Stomach (tissue), 9 donors: ENCODE results near the gene VAV2. TPM values are rescaled to one million over a fixed set of nuclear protein-coding genes. Genes with fewer than 3 reads are reported as not detected.
A peak's percentile ranks its signal among the peaks of the same experiment; 100 is the strongest.

Source experiments
- DNase-seq, 2 donors: peaks; one replicate each; pipeline versions ENCODE4 v3.0.0 to v3.0.0-alpha.2; 2013 to 2019
- H3K27ac ChIP-seq, 5 donors: fragments of 200-600 bp in 4 of 5; sonication (generic) in 4 of 5; one replicate each; pipeline ENCODE4 v1.5.1; 2013 to 2019; ENCODE audit warnings: mild to moderate bottlenecking in 1 of 5, moderate library complexity in 1 of 5
- H3K27me3 ChIP-seq, 3 donors: fragments of 200-600 bp; sonication (generic); one replicate each; pipeline ENCODE4 v1.5.1; 2017 to 2019; ENCODE audit warnings: mixed run types in 1 of 3
- H3K36me3 ChIP-seq, 4 donors: fragments of 200-600 bp; sonication (generic); 1 replicate in 3 of 4; 2 replicates in 1 of 4; pipeline ENCODE4 v1.5.1; 2016 to 2019
- H3K4me1 ChIP-seq, 4 donors: fragments of 200-600 bp; sonication (generic); one replicate each; pipeline ENCODE4 v1.5.1; 2016 to 2019
- H3K4me3 ChIP-seq, 4 donors: fragments of 200-600 bp; sonication (generic) in 3 of 4; one replicate each; pipeline ENCODE4 v1.5.1; 2016 to 2019; ENCODE audit warnings: mild to moderate bottlenecking in 1 of 4
- H3K9me3 ChIP-seq, 4 donors: fragments of 200-600 bp; sonication (generic); one replicate each; pipeline ENCODE4 v1.5.1; 2016 to 2019
- CTCF ChIP-seq, 7 experiments: fragments of 450-650 bp in 4 of 7; fragments of 200-600 bp in 3 of 7; sonication (generic) in 3 of 7; IDR thresholded peaks; one replicate each; pipeline ENCODE4 v1.5.1; 2016 to 2019; ENCODE audit warnings: antibody characterized with exemption in 7 of 7, control low read depth in 2 of 7, mild to moderate bottlenecking in 1 of 7
- EP300 ChIP-seq: sonication (generic); formaldehyde crosslinking; IDR thresholded peaks from one replicate; pipeline ENCODE4 v1.6.1; 2017; ENCODE audit warnings: antibody characterized with exemption
- POLR2A ChIP-seq, 4 donors: fragments of 450-650 bp; IDR thresholded peaks; one replicate each; pipeline ENCODE4 v1.6.1; 2016; ENCODE audit warnings: antibody characterized with exemption in 4 of 4, control low read depth in 2 of 4, mild to moderate bottlenecking in 1 of 4, moderate library complexity in 1 of 4
- POLR2AphosphoS5 ChIP-seq, 3 donors: sonication (generic); formaldehyde crosslinking; IDR thresholded peaks; one replicate each; pipeline ENCODE4 v1.6.1; 2016; ENCODE audit warnings: antibody characterized with exemption in 3 of 3
- whole genome bisulfite sequencing, 5 donors: extraction: QIAGEN DNeasy Blood & Tissue Kit in 3 of 5; methylation state at CpG; one replicate each; pipeline versions ENCODE4 v1.1.5 to v1.1.7; 2013 to 2018; 5-methylcytosine and 5-hydroxymethylcytosine counted together
- intact Hi-C: fragments of 100-400 bp; cut with DNase I; formaldehyde crosslinking; loops from one replicate; pipeline ENCODE4 v1.15.1; 2023; ENCODE audit warnings: low total_unique reads
- polyA plus RNA-seq, 3 donors: library from polyadenylated mRNA; stranded (reverse); fragments of 200-250 nt; gene quantifications; one replicate each; pipeline ENCODE4 v1.2.3, GENCODE V29; 2013
- total RNA-seq, 5 donors: library from RNA; depleted of rRNA; stranded (reverse); fragments of >200 nt; gene quantifications; one replicate each; pipeline versions ENCODE4 v1.1.0 to v1.2.3, GENCODE V29; 2014 to 2016
- donor health status: healthy with polysubstance abuse.
- donor health status: Bipolar disorder and iron deficiency.
- donor health status: healthy.

VAV2 gene
- total and polyA plus RNA-seq, 8 donors: 4.1 to 14.2 (median 7.0) TPM

- no peaks in the 10 kb centered on the region for H3K36me3 ChIP-seq
- H3K27ac ChIP-seq: peak overlapping the region in 2 of 5 donors; percentile 8 to 35
- peaks cover 0 to 7% (median 2%) of the 10 kb centered on the region in 4 donors for H3K4me1 ChIP-seq
- no peak for TF ChIP-seq EP300
- TF ChIP-seq POLR2A (IDR thresholded peaks at IDR 0.05): no peak
- TF ChIP-seq POLR2AphosphoS5 (IDR thresholded peaks at IDR 0.05): no peak
- TF ChIP-seq CTCF (IDR thresholded peaks at IDR 0.05): no peak
- WGBS, 5 donors: 76 to 91% (median 81%) methylated on average over 15 of the region's 15 CpGs
- DNase-seq: peak in 1 of 2 donors; percentile 47
- H3K4me3 ChIP-seq: no peak overlapping the region
- intact Hi-C loops: no loop called here
- H3K27me3 ChIP-seq: peaks cover 0 to 6% (median 0%) of the 10 kb centered on the region in 3 donors
- no peaks in the 10 kb centered on the region for H3K9me3 ChIP-seq
Measured at GRCh38 chr9:133714606-133715294, 277.4 kb downstream of the VAV2 start.

- H3K27me3 ChIP-seq: peaks cover 0 to 6% (median 0%) of the 10 kb centered on the region in 3 donors
- peaks cover 0 to 7% (median 2%) of the 10 kb centered on the region in 4 donors for H3K4me1 ChIP-seq
- WGBS, 5 donors: 80 to 90% (median 89%) methylated on average over 18 of the region's 18 CpGs
- TF ChIP-seq CTCF (IDR thresholded peaks at IDR 0.05) (no peak), POLR2A (IDR thresholded peaks at IDR 0.05) (no peak), POLR2AphosphoS5 (IDR thresholded peaks at IDR 0.05) (no peak), EP300 (no peak)
- DNase-seq: peak in 1 of 2 donors; percentile 4
- no peaks in the 10 kb centered on the region for H3K9me3 ChIP-seq
- H3K27ac ChIP-seq: peak overlapping the region in 2 of 5 donors; percentile 20 to 35
- intact Hi-C loops: no loop called here
- no peak overlapping the region for H3K4me3 ChIP-seq
- H3K36me3 ChIP-seq: no peaks in the 10 kb centered on the region
Measured at GRCh38 chr9:133713960-133714495, 278.1 kb downstream of the VAV2 start.

GRCh38 chr9:133713150-133713959 lies 278.8 kb downstream of the VAV2 start:
- Histone ChIP-seq H3K9me3 (no peaks in the 10 kb centered on the region), H3K4me1 (peaks cover 0 to 7% (median 2%) of the 10 kb centered on the region in 4 donors), H3K36me3 (no peaks in the 10 kb centered on the region), H3K27ac (no peak overlapping the region), H3K4me3 (no peak overlapping the region), H3K27me3 (peaks cover 0 to 6% (median 0%) of the 10 kb centered on the region in 3 donors)
- WGBS, 5 donors: 66 to 74% (median 73%) methylated on average over 22 to 25 of the region's 25 CpGs
- intact Hi-C loops: no loop called here
- TF ChIP-seq POLR2AphosphoS5 (IDR thresholded peaks at IDR 0.05): no peak
- no peak for TF ChIP-seq POLR2A (IDR thresholded peaks at IDR 0.05)
- TF ChIP-seq CTCF (IDR thresholded peaks at IDR 0.05): no peak
- TF ChIP-seq EP300: no peak
- no peak for DNase-seq
